HepG2 (cell line): Measurements from ENCODE around the gene PDE2A. TPM values are rescaled to one million over a fixed set of nuclear protein-coding genes. Genes with fewer than 3 reads are reported as not detected.

Experiments
- ATAC-seq: fragments of 200-7000 bp; cut with Tn5 transposase; 3 replicates; pipeline ENCODE4 v1.9.1; 2020; ENCODE audit warnings: mild to moderate bottlenecking, moderate library complexity
- BruUV-seq: library from RNA; stranded (reverse); fragments of 400-500 nt; replicated peaks from 2 replicates; lab custom pipeline; 2021; lab: Mats Ljungman, UMichigan
- CTCF ChIA-PET: fragments of 300-600 bp; formaldehyde crosslinking; extraction: SDS; loops from one replicate; lab custom pipeline; 2021; ENCODE audit warnings: low total read pairs, inconsistent platforms, low intra/inter-chr PET ratio; lab: Yijun Ruan, JAX
- POLR2A ChIA-PET: fragments of 350-600 bp; sonication (Branson Sonifier 250); formaldehyde crosslinking; loops from one replicate; lab custom pipeline; 2020; ENCODE audit warnings: antibody characterized with exemption, inconsistent platforms; lab: Yijun Ruan, JAX
- DNase-seq: peaks from one replicate; pipeline ENCODE4 v3.0.0-alpha.2; 2015; ENCODE audit warnings: low spot score
- FAIRE-seq: peaks from 3 replicates; lab custom pipeline; 2011; peaks lifted over from hg19 to GRCh38; lab: Jason Lieb, UNC
- H2AFZ ChIP-seq: one replicate; pipeline ENCODE4 v1.6.1; 2011; ENCODE audit warnings: low read length, inconsistent platforms
- H3K27ac ChIP-seq: fragments of 300-600 bp; 3 replicates; pipeline ENCODE4 v1.8.0; 2011; ENCODE audit warnings: mixed run types, mild to moderate bottlenecking, mixed read lengths, low read length, inconsistent platforms; ENCODE audit not compliant: insufficient read depth; ENCODE audit errors: extremely low read length
- H3K27me3 ChIP-seq, 2 experiments: fragments of 200-600 bp in 1 of 2; 2 replicates in 1 of 2; 3 replicates in 1 of 2; pipeline versions ENCODE4 v1.6.0 to v1.8.0; 2011; ENCODE audit warnings: low read length in 2 of 2, mild to moderate bottlenecking in 2 of 2, moderate library complexity in 2 of 2, inconsistent platforms in 1 of 2; ENCODE audit not compliant: insufficient read depth in 2 of 2, control insufficient read depth in 1 of 2
- H3K36me3 ChIP-seq, 2 experiments: fragments of 200-600 bp in 1 of 2; replicated peaks in 1 of 2; 2 replicates in 1 of 2; 3 replicates in 1 of 2; pipeline versions ENCODE4 v1.5.1 to v1.8.0; 2011; ENCODE audit warnings: low read length in 2 of 2, inconsistent platforms in 1 of 2; ENCODE audit not compliant: insufficient read depth in 2 of 2, control insufficient read depth in 1 of 2
- H3K4me1 ChIP-seq: 2 replicates; pipeline ENCODE4 v1.5.1; 2012; ENCODE audit warnings: low read length, inconsistent platforms; ENCODE audit not compliant: insufficient read depth
- H3K4me2 ChIP-seq: 2 replicates; pipeline ENCODE4 v1.6.0; 2011; ENCODE audit warnings: low read depth, low read length, inconsistent platforms
- H3K4me3 ChIP-seq, 3 experiments: fragments of 200-600 bp in 1 of 3; sonication (generic), shearing (Covaris generic) in 1 of 3; replicated peaks in 1 of 3; 2 replicates each; pipeline ENCODE4 v1.5.1; 2011 to 2016; ENCODE audit warnings: low read length in 3 of 3, inconsistent platforms in 2 of 3, low read depth in 2 of 3, mild to moderate bottlenecking in 2 of 3, control low read depth in 1 of 3, mixed read lengths in 1 of 3; ENCODE audit not compliant: insufficient read depth in 1 of 3
- H3K79me2 ChIP-seq: one replicate; pipeline ENCODE4 v1.6.1; 2011; ENCODE audit warnings: low read length, inconsistent platforms; ENCODE audit not compliant: insufficient read depth
- H3K9ac ChIP-seq: 2 replicates; pipeline ENCODE4 v1.6.0; 2011; ENCODE audit warnings: mild to moderate bottlenecking, low read depth, low read length, inconsistent platforms; ENCODE audit not compliant: insufficient read depth
- H3K9me3 ChIP-seq: 2 replicates; pipeline ENCODE4 v1.5.1; 2012; ENCODE audit warnings: mild to moderate bottlenecking, low read length
- H4K20me1 ChIP-seq: 2 replicates; pipeline ENCODE4 v1.6.0; 2011; ENCODE audit warnings: inconsistent platforms, mild to moderate bottlenecking, low read length, moderate library complexity; ENCODE audit not compliant: insufficient read depth
- EZH2 ChIP-seq: conservative IDR thresholded peaks from 2 replicates; pipeline ENCODE4 v1.6.1; 2012; ENCODE audit warnings: mild to moderate bottlenecking, low read depth, low read length, moderate library complexity
- NFE2 ChIP-seq: sonication (generic); formaldehyde crosslinking; IDR thresholded peaks from 2 replicates; pipeline ENCODE4 v1.4.0; 2020; ENCODE audit warnings: missing genetic modification reagents
- PREB ChIP-seq: sonication (generic); formaldehyde crosslinking; IDR thresholded peaks from 2 replicates; pipeline ENCODE4 v1.4.0; 2020; ENCODE audit warnings: missing genetic modification reagents
- TCF7 ChIP-seq: sonication (generic); IDR thresholded peaks from 2 replicates; pipeline ENCODE4 v1.6.1; 2016; ENCODE audit warnings: antibody characterized with exemption, low read depth
- ZNF510 ChIP-seq: sonication (generic); formaldehyde crosslinking; IDR thresholded peaks from 2 replicates; pipeline ENCODE4 v1.4.0; 2020; ENCODE audit warnings: low read depth, mild to moderate bottlenecking, missing genetic modification reagents
- WGBS: methylation state at CpG from one replicate; pipeline ENCODE4 v1.1.6; 2017; ENCODE audit warnings: low lambda C conversion rate; 5-methylcytosine and 5-hydroxymethylcytosine counted together
- in situ Hi-C: cut with HindIII; loops from 2 replicates; pipeline ENCODE4 v1.10.0; 2017; ENCODE audit warnings: low pct_unique_long_range_greater_than_20kb; ENCODE audit not compliant: extremely low pct_ligation_motif_present
- intact Hi-C: fragments of 100-400 bp; cut with micrococcal nuclease; formaldehyde crosslinking; loops from one replicate; pipeline ENCODE4 v1.10.0; 2022; ENCODE audit not compliant: unreplicated experiment
- polyA plus RNA-seq, 8 experiments: library from polyadenylated mRNA; depleted of rRNA in 3 of 8; stranded (reverse) in 7 of 8; unstranded in 1 of 8; fragments of >200 nt; fragmentation: Illumina TruSeq in 4 of 8; extraction: Trizol in 4 of 8; gene quantifications; 2 replicates each; pipeline versions ENCODE4 v1.2.1 to v1.2.3, GENCODE V29; 2011 to 2016; ENCODE audit warnings: low read depth in 4 of 8, missing spikeins in 1 of 8, mixed read lengths in 1 of 8; ENCODE audit not compliant: insufficient read depth in 1 of 8
- total RNA-seq, 5 experiments: library from RNA; depleted of rRNA; stranded (reverse); fragments of >200 nt; fragmentation: Illumina TruSeq; extraction: Trizol; gene quantifications; 2 replicates each; pipeline ENCODE4 v1.2.3, GENCODE V29; 2016; ENCODE audit warnings: low read depth in 1 of 5
- TF ChIP-seq, protein P1 (sequence below): sonication (generic); formaldehyde crosslinking; IDR thresholded peaks from 2 replicates; pipeline ENCODE4 v1.4.0; 2020; ENCODE audit warnings: missing genetic modification reagents, borderline replicate concordance
- TF ChIP-seq, protein P2 (sequence below): sonication (generic); formaldehyde crosslinking; IDR thresholded peaks from 2 replicates; pipeline ENCODE4 v1.4.0; 2020; ENCODE audit warnings: mild to moderate bottlenecking, missing genetic modification reagents

PDE2A gene
- total and polyA plus RNA-seq, 2 of the 13 experiments (the other 11 are each of a cell fraction or from before 2014, with no cell fraction given), result 3.1 TPM; not detected in 1

DNA sequence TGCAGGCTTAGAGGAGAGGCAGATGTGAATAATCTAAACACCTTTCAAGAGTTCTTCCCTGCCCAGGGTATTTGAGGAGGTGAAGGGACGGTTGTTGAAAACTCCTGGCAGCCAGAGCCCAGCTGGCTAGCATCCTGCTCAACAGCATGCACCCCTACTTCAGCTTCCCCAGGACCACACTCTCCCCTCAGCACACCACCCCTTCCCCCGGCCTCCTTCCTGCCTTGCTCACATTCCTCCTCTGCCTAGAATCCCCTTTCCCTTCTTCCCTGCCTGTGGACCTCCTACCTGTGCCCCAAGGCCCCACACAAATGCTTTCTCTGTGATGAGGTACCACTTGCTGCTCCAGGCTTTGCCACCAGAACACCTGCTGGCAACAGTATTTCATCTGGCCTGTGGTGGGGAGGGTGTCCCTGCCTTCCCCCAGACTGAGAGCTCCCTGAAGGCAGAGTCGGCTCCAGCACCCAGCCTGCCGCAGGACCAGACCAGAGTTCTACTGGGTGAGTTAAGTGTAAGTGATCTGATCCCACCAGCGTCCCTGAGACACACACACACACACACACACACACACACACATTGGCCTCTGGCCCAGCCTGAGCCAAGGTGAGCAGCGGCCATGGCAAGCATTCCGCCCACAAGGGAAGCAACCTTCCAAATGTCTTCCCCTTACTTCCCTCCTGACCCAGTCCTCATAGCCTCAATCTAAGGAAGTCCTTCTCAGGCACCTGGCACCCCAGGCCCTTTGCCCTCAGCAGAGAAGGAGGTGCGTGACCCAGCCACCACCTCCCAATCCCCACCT is 79.5 kb downstream of the PDE2A start:
- H3K9me3 ChIP-seq, result no peaks in the 10 kb centered on the region

More for the DNA sequence above, 79.5 kb downstream of the PDE2A start:
- Histone ChIP-seq H3K4me3 (no peak overlapping the region), H3K4me2 (no peak overlapping the region), H3K79me2 (no peaks in the 10 kb centered on the region), H3K4me1 (no peaks in the 10 kb centered on the region)
- intact Hi-C loops, result no loop called here
- in situ Hi-C loops, result loop anchor here (5.0 kb wide), 1 partner anchor 48 kb away; no protein-coding TSS in a partner anchor
- CTCF ChIA-PET, result no interaction called here
- WGBS, result 13% methylated on average over 5 of the region's 8 CpGs
- DNase-seq, result no peak
- no peak for TF ChIP-seq NFE2
- TF ChIP-seq, protein P1, sequence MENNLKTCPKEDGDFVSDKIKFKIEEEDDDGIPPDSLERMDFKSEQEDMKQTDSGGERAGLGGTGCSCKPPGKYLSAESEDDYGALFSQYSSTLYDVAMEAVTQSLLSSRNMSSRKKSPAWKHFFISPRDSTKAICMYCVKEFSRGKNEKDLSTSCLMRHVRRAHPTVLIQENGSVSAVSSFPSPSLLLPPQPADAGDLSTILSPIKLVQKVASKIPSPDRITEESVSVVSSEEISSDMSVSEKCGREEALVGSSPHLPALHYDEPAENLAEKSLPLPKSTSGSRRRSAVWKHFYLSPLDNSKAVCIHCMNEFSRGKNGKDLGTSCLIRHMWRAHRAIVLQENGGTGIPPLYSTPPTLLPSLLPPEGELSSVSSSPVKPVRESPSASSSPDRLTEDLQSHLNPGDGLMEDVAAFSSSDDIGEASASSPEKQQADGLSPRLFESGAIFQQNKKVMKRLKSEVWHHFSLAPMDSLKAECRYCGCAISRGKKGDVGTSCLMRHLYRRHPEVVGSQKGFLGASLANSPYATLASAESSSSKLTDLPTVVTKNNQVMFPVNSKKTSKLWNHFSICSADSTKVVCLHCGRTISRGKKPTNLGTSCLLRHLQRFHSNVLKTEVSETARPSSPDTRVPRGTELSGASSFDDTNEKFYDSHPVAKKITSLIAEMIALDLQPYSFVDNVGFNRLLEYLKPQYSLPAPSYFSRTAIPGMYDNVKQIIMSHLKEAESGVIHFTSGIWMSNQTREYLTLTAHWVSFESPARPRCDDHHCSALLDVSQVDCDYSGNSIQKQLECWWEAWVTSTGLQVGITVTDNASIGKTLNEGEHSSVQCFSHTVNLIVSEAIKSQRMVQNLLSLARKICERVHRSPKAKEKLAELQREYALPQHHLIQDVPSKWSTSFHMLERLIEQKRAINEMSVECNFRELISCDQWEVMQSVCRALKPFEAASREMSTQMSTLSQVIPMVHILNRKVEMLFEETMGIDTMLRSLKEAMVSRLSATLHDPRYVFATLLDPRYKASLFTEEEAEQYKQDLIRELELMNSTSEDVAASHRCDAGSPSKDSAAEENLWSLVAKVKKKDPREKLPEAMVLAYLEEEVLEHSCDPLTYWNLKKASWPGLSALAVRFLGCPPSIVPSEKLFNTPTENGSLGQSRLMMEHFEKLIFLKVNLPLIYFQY (CRISPR knock-in tag), result no peak
- no peak for TF ChIP-seq PREB
- TF ChIP-seq TCF7, result no peak
- TF ChIP-seq ZNF510, result no peak
- 0 out of 2 replicates have a peak, but pooled peaks have one; percentile 66 for TF ChIP-seq EZH2
- TF ChIP-seq, protein P2, sequence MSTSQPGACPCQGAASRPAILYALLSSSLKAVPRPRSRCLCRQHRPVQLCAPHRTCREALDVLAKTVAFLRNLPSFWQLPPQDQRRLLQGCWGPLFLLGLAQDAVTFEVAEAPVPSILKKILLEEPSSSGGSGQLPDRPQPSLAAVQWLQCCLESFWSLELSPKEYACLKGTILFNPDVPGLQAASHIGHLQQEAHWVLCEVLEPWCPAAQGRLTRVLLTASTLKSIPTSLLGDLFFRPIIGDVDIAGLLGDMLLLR, result no peak
- TF ChIP-seq, all 625 proteins: peak for 1
- Histone ChIP-seq H3K27me3 (peaks cover 17 to 88% of the 10 kb centered on the region in 2 experiments), H3K27ac (no peak overlapping the region), H3K36me3 (no peaks in the 10 kb centered on the region), H2AFZ (no peak overlapping the region), H4K20me1 (peaks cover 6% of the 10 kb centered on the region; the same call in 1 of the 2 replicates), H3K9ac (no peak overlapping the region)
- ATAC-seq, result no peak
- no TSS peak for BruUV-seq
- POLR2A ChIA-PET, result no interaction called here
- FAIRE-seq, result no peak
